Adrenal gland (tissue), 12 donors: ENCODE data around the gene KIF5B. TPM values are rescaled to one million over a fixed set of nuclear protein-coding genes. Genes with fewer than 3 reads are reported as not detected.
A peak's percentile ranks its signal among the peaks of the same experiment; 100 is the strongest.

Experiments
- DNase-seq, 7 donors: peaks; one replicate each; pipeline ENCODE4 v3.0.0-alpha.2; 2019 to 2020
- H3K27ac ChIP-seq, 5 donors: fragments of 200-600 bp; sonication (generic) in 4 of 5; 1 replicate in 3 of 5; 2 replicates in 2 of 5; pipeline versions ENCODE4 v1.5.1 to v1.8.0; 2016 to 2020; ENCODE audit warnings: mild to moderate bottlenecking in 1 of 5
- H3K27me3 ChIP-seq: fragments of 200-600 bp; 2 replicates; pipeline ENCODE4 v1.8.0; 2021
- H3K36me3 ChIP-seq, 2 donors: fragments of 200-600 bp; replicated peaks in 1 of 2; 1 replicate in 1 of 2; 2 replicates in 1 of 2; pipeline versions ENCODE4 v1.5.1 to v1.8.0; 2018 to 2022
- H3K4me1 ChIP-seq, 2 donors: fragments of 200-600 bp; replicated peaks in 1 of 2; 1 replicate in 1 of 2; 2 replicates in 1 of 2; pipeline versions ENCODE4 v1.5.1 to v1.8.0; 2018 to 2021
- H3K4me3 ChIP-seq, 4 donors: fragments of 200-600 bp; sonication (generic) in 3 of 4; one replicate each; pipeline ENCODE4 v1.5.1; 2016 to 2018
- H3K9me3 ChIP-seq, 3 donors: fragments of 200-600 bp; sonication (generic) in 1 of 3; replicated peaks in 1 of 3; 1 replicate in 2 of 3; 2 replicates in 1 of 3; pipeline versions ENCODE4 v1.5.1 to v1.8.0; 2016 to 2021
- POLR2A ChIP-seq, 2 donors: fragments of 450-650 bp; IDR thresholded peaks; one replicate each; pipeline ENCODE4 v1.6.1; 2017; ENCODE audit warnings: antibody characterized with exemption in 2 of 2, mild to moderate bottlenecking in 2 of 2, moderate library complexity in 1 of 2
- WGBS, 4 donors: extraction: QIAGEN DNeasy Blood & Tissue Kit in 2 of 4; methylation state at CpG; one replicate each; pipeline versions ENCODE4 v1.1.5 to v1.1.7; 2013 to 2017; 5-methylcytosine and 5-hydroxymethylcytosine counted together
- intact Hi-C, 2 donors: fragments of 100-400 bp; cut with DNase I; formaldehyde crosslinking; loops; one replicate each; pipeline versions ENCODE4 v1.14.1 to v1.15.0; 2022 to 2023
- polyA plus RNA-seq, 3 donors: library from polyadenylated mRNA; stranded (reverse); fragments of 200-250 nt in 2 of 3; fragments of 350-450 nt in 1 of 3; fragmentation: Illumina TruSeq in 1 of 3; extraction: RNeasy Lipid Tissue Mini Kit (QIAGEN cat#74804) in 1 of 3; gene quantifications; one replicate each; pipeline ENCODE4 v1.2.3, GENCODE V29; 2013 to 2014
- total RNA-seq, 9 donors: library from RNA; depleted of rRNA in 4 of 9; stranded (reverse); fragments of >200 nt in 4 of 9; fragments of 120-200 nt in 1 of 9; fragmentation: NEBNext Ultra II Directional in 1 of 9; extraction: Animal tissue kit (Norgen Biotek cat#: 25700) in 1 of 9; gene quantifications; one replicate each; pipeline versions ENCODE4 v1.1.0 to v1.2.4, GENCODE V29; 2013 to 2023
- TF ChIP-seq, protein P1 (sequence below), 6 experiments: fragments of 450-650 bp in 4 of 6; fragments of 200-600 bp in 2 of 6; sonication (generic) in 1 of 6; IDR thresholded peaks; 1 replicate in 5 of 6; 2 replicates in 1 of 6; pipeline versions ENCODE4 v1.5.1 to v1.8.0; 2016 to 2021; ENCODE audit warnings: antibody characterized with exemption in 6 of 6, mild to moderate bottlenecking in 2 of 6, moderate library complexity in 1 of 6
- donor health status: healthy with polysubstance abuse.
- donor health status: Bipolar disorder and iron deficiency.
- donor health status: DM: yes; HTN: yes; CAD: no.
- donor health status: DM: no; HTN: no; CAD: no.
- donor health status: DM: no; HTN: no; CAD: no.
- donor health status: DM: yes; HTN: yes; CAD: no.

Gene KIF5B
- total and polyA plus RNA-seq, 12 donors, result 24.2 to 139 (median 81.7) TPM

- Histone ChIP-seq H3K36me3 (no peaks in the 10 kb centered on the region), H3K4me1 (peaks cover 11 to 17% of the 10 kb centered on the region in 2 donors), H3K27me3 (no peaks in the 10 kb centered on the region), H3K27ac (peak overlapping the region in 4 of 5 donors; percentile 19 to 81 (median 73)), H3K4me3 (no peak overlapping the region), H3K9me3 (no peaks in the 10 kb centered on the region)
- 15 to 58% (median 35%) methylated on average over 3 of the region's 3 CpGs for WGBS, 4 donors
- intact Hi-C loops, result loop anchor here (10.0 kb wide), 1 partner anchor 139 kb away; no protein-coding TSS in a partner anchor
- TF ChIP-seq, protein P1, sequence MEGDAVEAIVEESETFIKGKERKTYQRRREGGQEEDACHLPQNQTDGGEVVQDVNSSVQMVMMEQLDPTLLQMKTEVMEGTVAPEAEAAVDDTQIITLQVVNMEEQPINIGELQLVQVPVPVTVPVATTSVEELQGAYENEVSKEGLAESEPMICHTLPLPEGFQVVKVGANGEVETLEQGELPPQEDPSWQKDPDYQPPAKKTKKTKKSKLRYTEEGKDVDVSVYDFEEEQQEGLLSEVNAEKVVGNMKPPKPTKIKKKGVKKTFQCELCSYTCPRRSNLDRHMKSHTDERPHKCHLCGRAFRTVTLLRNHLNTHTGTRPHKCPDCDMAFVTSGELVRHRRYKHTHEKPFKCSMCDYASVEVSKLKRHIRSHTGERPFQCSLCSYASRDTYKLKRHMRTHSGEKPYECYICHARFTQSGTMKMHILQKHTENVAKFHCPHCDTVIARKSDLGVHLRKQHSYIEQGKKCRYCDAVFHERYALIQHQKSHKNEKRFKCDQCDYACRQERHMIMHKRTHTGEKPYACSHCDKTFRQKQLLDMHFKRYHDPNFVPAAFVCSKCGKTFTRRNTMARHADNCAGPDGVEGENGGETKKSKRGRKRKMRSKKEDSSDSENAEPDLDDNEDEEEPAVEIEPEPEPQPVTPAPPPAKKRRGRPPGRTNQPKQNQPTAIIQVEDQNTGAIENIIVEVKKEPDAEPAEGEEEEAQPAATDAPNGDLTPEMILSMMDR (IDR thresholded peaks at IDR 0.05), result no peak
- TF ChIP-seq POLR2A (IDR thresholded peaks at IDR 0.05), result peak in 1 of 2 donors; percentile 75
- peak; percentile 81 to 96 (median 92) for DNase-seq
These were observed 52.0 kb downstream of the KIF5B start for GRCh38 chr10:32004161-32004591.

DNA sequence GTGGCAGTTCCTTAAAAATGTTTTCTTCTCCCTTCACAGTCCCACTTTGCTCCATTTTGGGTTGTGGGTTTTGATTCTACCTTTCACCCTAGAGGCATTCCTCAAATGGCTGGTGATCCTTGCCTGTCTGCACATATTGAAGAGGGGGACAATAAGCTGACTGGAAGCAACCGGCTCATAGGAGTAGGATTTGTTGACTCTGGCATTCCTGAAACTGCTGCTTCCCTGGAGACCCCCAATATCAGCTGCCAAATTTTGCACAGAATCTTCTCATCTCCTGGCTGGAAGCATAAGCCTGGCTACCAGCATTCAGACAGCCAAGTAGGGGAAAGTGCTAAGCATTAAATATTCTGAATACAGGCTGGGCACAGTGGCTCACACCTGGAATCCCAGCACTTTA, 53.7 kb downstream of the KIF5B start:
- peaks cover 11 to 17% of the 10 kb centered on the region in 2 donors for H3K4me1 ChIP-seq
- H3K27ac ChIP-seq, result no peak overlapping the region
- H3K4me3 ChIP-seq, result no peak overlapping the region
- WGBS, 4 donors, result 73 to 86% (median 76%) methylated on average over 1 of the region's 1 CpG
- intact Hi-C loops, result loop anchor here (10.0 kb wide), 1 partner anchor 138 kb away; no protein-coding TSS in a partner anchor
- no peak for TF ChIP-seq POLR2A (IDR thresholded peaks at IDR 0.05)
- TF ChIP-seq, protein P1 (IDR thresholded peaks at IDR 0.05), result no peak
- H3K9me3 ChIP-seq, result no peaks in the 10 kb centered on the region
- no peak for DNase-seq
- no peaks in the 10 kb centered on the region for H3K36me3 ChIP-seq
- H3K27me3 ChIP-seq, result no peaks in the 10 kb centered on the region

DNA sequence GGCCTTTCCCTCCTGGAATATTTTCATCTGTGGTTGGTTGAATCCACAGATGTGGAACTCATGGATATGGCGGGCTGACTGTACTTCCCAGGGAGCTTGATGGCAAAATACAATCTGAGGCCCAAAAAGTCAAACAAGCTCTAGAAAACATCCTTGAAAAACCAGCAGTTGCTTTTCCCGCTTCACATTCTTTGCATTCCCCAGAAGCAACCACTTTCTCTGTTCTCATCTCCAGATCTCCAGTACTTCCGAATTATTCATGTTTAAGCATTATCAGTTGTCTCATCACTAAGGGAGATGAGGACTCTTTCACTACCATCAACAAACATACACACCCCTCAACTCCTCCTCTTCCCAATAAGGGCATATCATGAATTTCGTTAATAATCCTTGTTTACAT, 55.3 kb downstream of the KIF5B start:
- DNase-seq, result no peak
- H3K27ac ChIP-seq, result no peak overlapping the region
- TF ChIP-seq POLR2A (IDR thresholded peaks at IDR 0.05), result no peak
- TF ChIP-seq, protein P1 (IDR thresholded peaks at IDR 0.05), result no peak
- no peaks in the 10 kb centered on the region for H3K36me3 ChIP-seq
- intact Hi-C loops, result loop anchor here (10.0 kb wide), 1 partner anchor 136 kb away; no protein-coding TSS in a partner anchor
- H3K4me3 ChIP-seq, result no peak overlapping the region
- peaks cover 11 to 17% of the 10 kb centered on the region in 2 donors for H3K4me1 ChIP-seq
- no peaks in the 10 kb centered on the region for H3K27me3 ChIP-seq
- H3K9me3 ChIP-seq, result no peaks in the 10 kb centered on the region
- WGBS, 4 donors, result 59 to 81% (median 67%) methylated on average over 4 of the region's 4 CpGs

GRCh38 chr10:31999836-32000235, 56.4 kb downstream of the KIF5B start:
- Histone ChIP-seq H3K9me3 (no peaks in the 10 kb centered on the region), H3K27me3 (no peaks in the 10 kb centered on the region), H3K27ac (no peak overlapping the region), H3K36me3 (no peaks in the 10 kb centered on the region), H3K4me1 (peaks cover 11 to 17% of the 10 kb centered on the region in 2 donors), H3K4me3 (no peak overlapping the region)
- TF ChIP-seq, protein P1 (IDR thresholded peaks at IDR 0.05), result no peak
- TF ChIP-seq POLR2A (IDR thresholded peaks at IDR 0.05), result no peak
- WGBS, 4 donors, result 93 to 95% (median 94%) methylated on average over 3 of the region's 3 CpGs
- no peak for DNase-seq
- intact Hi-C loops, result loop anchor here (10.0 kb wide), 1 partner anchor 135 kb away; no protein-coding TSS in a partner anchor
